ENCODE measurements around the gene ANK3.

The ANK3 gene

DNA sequence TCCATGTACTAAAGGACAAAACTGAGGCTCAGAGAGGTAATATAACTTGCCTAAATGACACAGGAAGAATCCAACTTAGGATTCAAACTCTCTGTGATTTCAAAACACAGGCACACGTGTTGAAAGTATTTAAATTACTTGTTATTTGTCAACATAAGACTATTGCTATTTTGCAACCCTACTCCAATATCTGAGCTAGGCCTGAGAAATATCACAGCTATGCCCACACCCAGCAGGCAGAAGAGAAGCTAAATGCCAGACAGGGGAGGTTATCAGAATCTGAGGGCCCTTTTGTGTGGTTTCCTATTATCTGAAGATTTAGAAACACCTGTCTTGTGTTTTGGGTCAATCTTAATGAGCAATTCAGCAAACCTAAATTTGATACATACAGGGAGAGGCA lies 204.3 kb downstream of the ANK3 start:
- TF ChIP-seq, protein P1, sequence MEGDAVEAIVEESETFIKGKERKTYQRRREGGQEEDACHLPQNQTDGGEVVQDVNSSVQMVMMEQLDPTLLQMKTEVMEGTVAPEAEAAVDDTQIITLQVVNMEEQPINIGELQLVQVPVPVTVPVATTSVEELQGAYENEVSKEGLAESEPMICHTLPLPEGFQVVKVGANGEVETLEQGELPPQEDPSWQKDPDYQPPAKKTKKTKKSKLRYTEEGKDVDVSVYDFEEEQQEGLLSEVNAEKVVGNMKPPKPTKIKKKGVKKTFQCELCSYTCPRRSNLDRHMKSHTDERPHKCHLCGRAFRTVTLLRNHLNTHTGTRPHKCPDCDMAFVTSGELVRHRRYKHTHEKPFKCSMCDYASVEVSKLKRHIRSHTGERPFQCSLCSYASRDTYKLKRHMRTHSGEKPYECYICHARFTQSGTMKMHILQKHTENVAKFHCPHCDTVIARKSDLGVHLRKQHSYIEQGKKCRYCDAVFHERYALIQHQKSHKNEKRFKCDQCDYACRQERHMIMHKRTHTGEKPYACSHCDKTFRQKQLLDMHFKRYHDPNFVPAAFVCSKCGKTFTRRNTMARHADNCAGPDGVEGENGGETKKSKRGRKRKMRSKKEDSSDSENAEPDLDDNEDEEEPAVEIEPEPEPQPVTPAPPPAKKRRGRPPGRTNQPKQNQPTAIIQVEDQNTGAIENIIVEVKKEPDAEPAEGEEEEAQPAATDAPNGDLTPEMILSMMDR (IDR thresholded peaks at IDR 0.05): no peak

DNA sequence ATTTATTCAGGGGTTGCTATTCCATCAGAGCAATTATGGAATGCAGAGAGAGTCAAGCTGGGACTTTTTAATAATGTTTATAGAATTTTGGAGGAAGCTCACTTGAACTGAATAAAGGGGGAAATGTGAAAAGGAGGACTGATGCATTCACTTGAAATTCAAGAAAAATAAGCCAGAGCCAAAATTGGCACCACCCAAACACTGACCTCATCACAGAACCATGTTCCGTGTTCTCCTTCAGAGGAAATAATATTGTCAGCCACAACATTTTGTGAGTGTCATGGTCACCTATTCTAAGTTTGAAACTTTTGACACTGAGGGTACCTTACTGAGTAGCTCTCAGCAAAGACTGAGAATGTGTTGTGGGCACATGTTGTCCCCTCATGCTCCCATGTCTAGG lies 207.0 kb downstream of the ANK3 start:
- TF ChIP-seq, protein P1 (IDR thresholded peaks at IDR 0.05): no peak

DNA sequence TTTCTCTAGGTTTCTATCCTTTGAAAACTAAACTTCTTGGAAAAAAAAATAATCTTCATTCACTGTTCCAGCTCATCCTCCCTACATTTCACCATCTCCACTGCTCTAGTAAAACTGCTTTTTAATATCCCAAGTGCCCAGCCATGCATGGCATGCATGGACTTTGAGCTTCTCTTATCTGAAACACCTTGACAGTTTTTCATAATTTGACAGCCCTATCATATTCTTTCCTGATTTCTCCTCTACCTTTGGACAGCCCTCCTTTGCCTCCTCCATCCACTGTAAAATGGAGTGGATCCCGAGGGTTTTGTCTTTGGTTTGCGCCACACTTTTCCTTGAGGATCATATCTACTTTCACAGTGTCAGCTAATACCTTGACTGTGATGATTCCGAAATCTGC lies 212.8 kb downstream of the ANK3 start:
- TF ChIP-seq, protein P1 (IDR thresholded peaks at IDR 0.05): no peak

DNA sequence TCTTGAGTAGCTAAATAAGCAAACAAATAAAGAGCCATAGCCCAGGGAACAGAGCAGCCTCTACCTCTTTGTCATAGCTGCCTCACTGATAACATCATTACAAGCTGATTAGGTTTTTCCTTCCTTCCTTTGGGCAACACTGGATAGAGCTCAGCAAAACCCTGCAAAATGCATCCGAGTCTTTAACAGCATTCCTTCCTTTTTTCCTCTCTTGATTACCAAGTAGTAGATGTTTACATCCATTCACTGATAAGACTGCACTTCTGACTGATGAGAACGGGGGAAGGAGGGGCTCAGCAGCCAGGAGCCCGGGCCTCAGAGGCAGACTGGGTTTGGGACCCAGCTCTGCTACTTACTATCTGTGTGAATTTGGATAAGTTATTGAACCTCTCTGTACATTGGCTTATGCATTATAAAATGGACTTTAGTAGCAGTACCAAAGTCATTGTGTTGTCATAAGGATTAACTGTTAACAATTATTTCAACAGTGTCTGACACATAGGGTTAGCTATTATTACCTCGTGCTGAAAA lies 214.2 kb downstream of the ANK3 start:
- TF ChIP-seq, protein P1 (IDR thresholded peaks at IDR 0.05): no peak

DNA sequence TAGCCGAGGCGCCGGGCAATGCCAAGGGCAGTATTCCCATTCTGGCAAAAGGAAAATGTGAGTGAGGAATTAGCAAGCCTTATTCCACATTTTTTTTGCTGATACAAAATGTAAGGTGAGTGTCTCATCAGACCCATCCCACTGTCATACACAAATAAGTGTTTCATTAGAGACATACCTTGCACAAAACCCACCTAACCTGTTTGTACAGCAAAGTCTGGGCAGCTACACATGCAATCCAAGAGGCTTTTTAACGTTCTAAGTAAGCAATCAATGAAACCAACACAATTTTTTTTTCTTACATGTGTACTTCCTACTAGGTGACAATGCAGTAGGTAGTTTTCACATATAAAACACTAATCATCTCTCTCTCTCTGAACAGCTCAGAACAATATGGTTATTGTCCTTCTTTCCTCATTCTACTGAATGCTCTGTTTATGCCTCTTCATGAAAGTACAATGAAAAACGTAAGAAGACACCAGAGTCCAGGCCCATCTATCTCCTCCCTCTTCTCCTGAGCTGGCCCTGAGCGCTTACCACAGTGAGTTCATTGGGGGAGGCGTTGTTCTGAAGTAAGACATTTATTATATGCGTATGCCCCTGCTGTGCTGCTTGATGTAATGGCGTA lies 217.2 kb downstream of the ANK3 start:
- TF ChIP-seq, protein P1 (IDR thresholded peaks at IDR 0.05): no peak

DNA sequence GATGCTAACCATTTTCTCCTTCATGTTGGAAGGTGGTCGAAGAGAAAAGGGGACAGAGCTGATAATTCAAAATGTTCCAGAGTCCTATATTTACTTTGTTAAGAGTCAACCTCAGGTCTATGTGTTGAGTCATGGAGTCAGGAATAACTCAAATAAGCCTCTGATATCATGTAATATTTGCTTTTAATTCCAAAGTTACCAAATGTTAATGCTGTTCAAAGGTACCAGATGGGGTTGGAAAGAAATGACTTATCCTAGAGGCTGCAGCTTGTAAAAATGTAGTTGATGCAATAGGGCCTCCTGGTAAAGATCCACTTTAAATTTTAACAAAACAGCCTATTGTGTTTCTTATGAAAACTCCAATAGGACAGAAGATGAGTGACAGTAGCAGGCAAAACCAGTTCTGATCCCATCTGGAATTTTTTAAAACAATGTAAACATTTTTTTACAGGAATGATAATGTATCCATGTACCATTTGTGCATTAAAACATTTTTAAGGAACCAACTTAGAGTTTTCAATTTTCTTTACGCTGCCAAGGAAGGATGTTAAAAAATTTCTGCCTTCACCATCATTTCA lies 218.2 kb downstream of the ANK3 start:
- TF ChIP-seq, protein P1 (IDR thresholded peaks at IDR 0.05): no peak

DNA sequence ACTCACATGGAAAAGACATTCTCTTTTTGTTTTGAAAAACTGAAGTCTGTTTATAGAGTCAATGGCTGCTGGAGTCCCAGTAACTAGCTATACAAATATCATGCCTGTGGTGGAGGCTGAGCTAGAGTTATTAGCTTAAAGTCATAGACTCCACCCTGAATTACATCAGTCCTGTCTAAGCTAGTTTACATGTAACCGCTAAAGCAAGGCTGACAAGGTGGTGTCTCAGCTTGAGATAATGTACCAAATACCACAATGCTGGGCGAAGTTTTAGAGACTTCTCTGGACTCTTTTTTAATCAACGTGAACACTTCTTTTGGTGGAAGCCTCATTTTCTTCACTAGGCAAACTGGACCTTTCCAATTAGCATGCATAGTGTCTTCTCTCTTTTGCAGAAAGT lies 219.4 kb downstream of the ANK3 start:
- TF ChIP-seq, protein P1 (IDR thresholded peaks at IDR 0.05): no peak

Data from LNCAP (cell line).